ENCODE data around the gene CCR4.
"Not testable (repeated sequence)": the region's sequence is repeated elsewhere in the genome, so short reads cannot be mapped to it uniquely, and the experiment has no call there.

CCR4 gene

DNA sequence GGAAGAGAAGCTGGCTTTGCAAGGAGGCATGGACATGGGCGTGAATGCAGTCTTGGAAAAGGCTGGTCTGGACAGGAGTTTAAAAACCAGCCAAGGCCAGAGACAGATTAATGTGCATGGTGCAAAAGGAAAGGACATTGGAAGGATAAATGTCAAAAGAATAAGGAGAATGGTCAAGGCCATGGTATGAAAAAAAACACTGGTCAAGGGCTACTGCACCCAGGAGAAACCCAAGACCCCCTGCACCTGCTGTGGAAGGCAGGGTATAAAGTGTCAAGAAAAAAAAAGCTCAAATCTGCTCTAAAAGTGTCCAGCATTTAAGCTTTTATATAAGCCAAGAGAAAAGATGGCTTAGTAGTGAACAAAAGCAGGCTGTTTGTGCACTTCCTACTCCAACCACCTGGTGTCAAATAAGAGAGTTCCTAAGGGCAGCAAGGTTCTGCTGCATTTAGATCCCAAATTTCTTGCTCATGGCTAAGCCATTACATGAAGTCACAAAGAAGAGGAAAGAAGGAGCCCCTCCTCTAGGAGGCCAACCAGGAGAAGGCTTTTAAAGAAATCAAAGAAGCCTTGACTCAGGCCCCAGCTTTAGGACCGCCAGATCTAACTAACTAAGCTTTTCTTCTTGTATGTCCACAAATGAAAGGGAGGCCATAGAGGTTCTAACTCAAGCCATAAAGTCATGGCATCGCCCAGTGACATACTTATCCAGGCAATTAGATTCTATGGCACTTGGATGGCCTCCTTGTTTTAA lies 16.9 kb downstream of the CCR4 start:
- no peak overlapping the region for H3K9ac ChIP-seq (ENCODE audit: low read length)
- H3K4me2 ChIP-seq (ENCODE audit: low read length) = no peak overlapping the region
- no peak overlapping the region for H4K5ac ChIP-seq (ENCODE audit: low read length)
- H3K56ac ChIP-seq (ENCODE audit: low read length) = no peak overlapping the region
- H3K4me3 ChIP-seq (ENCODE audit: low read length) = no peak overlapping the region
- no peaks in the 10 kb centered on the region for H3K27me3 ChIP-seq (ENCODE audit: insufficient read depth, low read length, poor library complexity)
- H3K4ac ChIP-seq (ENCODE audit: low read depth, low read length) = no peak overlapping the region
- no peak overlapping the region for H2BK15ac ChIP-seq (replicated peaks; ENCODE audit: low read depth)
- H3K4me1 ChIP-seq (ENCODE audit: control insufficient read depth, low read depth, low read length) = no peaks in the 10 kb centered on the region
- DNase-seq = no peak
- no peaks in the 10 kb centered on the region for H3K36me3 ChIP-seq (ENCODE audit: control insufficient read depth, insufficient read depth, low read length)
- no peak overlapping the region for H3K27ac ChIP-seq (ENCODE audit: low read depth, low read length)
- no peak overlapping the region for H3K18ac ChIP-seq (ENCODE audit: low read length)
- no CpG with 5 or more reads among the region's 3 CpGs for WGBS (ENCODE audit: extremely low coverage, insufficient coverage, low lambda C conversion rate)
- H3K79me1 ChIP-seq (ENCODE audit: low read length) = no peaks in the 10 kb centered on the region
- no peak overlapping the region for H3K23ac ChIP-seq (ENCODE audit: low read length)
- H2BK5ac ChIP-seq (ENCODE audit: low read length) = no peak overlapping the region
- no peak overlapping the region for H2AK5ac ChIP-seq (ENCODE audit: low read length)
- no peak overlapping the region for H4K8ac ChIP-seq (ENCODE audit: low read depth, low read length)
- no peaks in the 10 kb centered on the region for H3K79me2 ChIP-seq (ENCODE audit: control insufficient read depth, insufficient read depth, low read length)
- H2BK120ac ChIP-seq (ENCODE audit: low read depth, low read length) = no peak overlapping the region

DNA sequence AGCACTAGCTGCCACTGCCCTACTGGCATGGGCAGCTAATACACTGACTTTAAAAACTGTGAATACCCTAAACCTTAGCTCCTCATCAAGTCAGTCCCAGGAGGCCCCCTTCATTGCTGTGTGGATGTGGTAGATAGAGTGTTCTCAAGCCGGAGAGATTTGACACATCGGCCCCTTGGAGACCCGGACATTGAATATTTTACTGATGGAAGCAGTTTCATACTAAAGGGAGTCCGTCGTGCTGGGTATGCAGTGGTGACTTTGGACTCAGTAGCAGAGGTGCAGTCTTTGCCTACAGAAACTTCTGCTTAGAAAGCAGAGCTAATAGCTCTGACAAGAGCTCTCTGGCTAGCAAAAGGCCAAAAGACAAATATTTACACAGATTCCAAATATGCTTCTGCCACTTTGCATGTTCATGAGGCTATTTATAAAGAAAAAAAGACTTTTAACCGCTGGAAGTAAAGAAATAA lies 17.5 kb downstream of the CCR4 start:
- H3K79me2 ChIP-seq (ENCODE audit: control insufficient read depth, insufficient read depth, low read length) = no peaks in the 10 kb centered on the region
- no peak overlapping the region for H3K27ac ChIP-seq (ENCODE audit: low read depth, low read length)
- no peak overlapping the region for H2BK120ac ChIP-seq (ENCODE audit: low read depth, low read length)
- no peaks in the 10 kb centered on the region for H3K36me3 ChIP-seq (ENCODE audit: control insufficient read depth, insufficient read depth, low read length)
- no peak for DNase-seq
- no peak overlapping the region for H3K23ac ChIP-seq (ENCODE audit: low read length)
- H3K56ac ChIP-seq (ENCODE audit: low read length) = no peak overlapping the region
- H3K9ac ChIP-seq (ENCODE audit: low read length) = no peak overlapping the region
- no peak overlapping the region for H3K18ac ChIP-seq (ENCODE audit: low read length)
- no peak overlapping the region for H4K5ac ChIP-seq (ENCODE audit: low read length)
- H3K4me2 ChIP-seq (ENCODE audit: low read length) = no peak overlapping the region
- H3K27me3 ChIP-seq (ENCODE audit: insufficient read depth, low read length, poor library complexity) = no peaks in the 10 kb centered on the region
- no peak overlapping the region for H2BK5ac ChIP-seq (ENCODE audit: low read length)
- H3K79me1 ChIP-seq (ENCODE audit: low read length) = no peaks in the 10 kb centered on the region
- H2AK5ac ChIP-seq (ENCODE audit: low read length) = no peak overlapping the region
- no peak overlapping the region for H3K4me3 ChIP-seq (ENCODE audit: low read length)
- H3K4me1 ChIP-seq (ENCODE audit: control insufficient read depth, low read depth, low read length) = no peaks in the 10 kb centered on the region
- H2BK15ac ChIP-seq (replicated peaks; ENCODE audit: low read depth) = no peak overlapping the region
- no CpG with 5 or more reads among the region's 6 CpGs for WGBS (ENCODE audit: extremely low coverage, insufficient coverage, low lambda C conversion rate)
- H4K8ac ChIP-seq (ENCODE audit: low read depth, low read length) = no peak overlapping the region
- H3K4ac ChIP-seq (ENCODE audit: low read depth, low read length) = no peak overlapping the region

- Histone ChIP-seq H3K18ac (ENCODE audit: low read length) (no peak overlapping the region), H4K8ac (ENCODE audit: low read depth, low read length) (no peak overlapping the region), H3K56ac (ENCODE audit: low read length) (no peak overlapping the region), H3K79me1 (ENCODE audit: low read length) (no peaks in the 10 kb centered on the region), H3K4ac (ENCODE audit: low read depth, low read length) (no peak overlapping the region), H3K9ac (ENCODE audit: low read length) (no peak overlapping the region), H3K4me1 (ENCODE audit: control insufficient read depth, low read depth, low read length) (no peaks in the 10 kb centered on the region), H2BK15ac (replicated peaks; ENCODE audit: low read depth) (no peak overlapping the region), H3K4me3 (ENCODE audit: low read length) (no peak overlapping the region), H2BK120ac (ENCODE audit: low read depth, low read length) (no peak overlapping the region), H3K27me3 (ENCODE audit: insufficient read depth, low read length, poor library complexity) (no peaks in the 10 kb centered on the region), H3K27ac (ENCODE audit: low read depth, low read length) (no peak overlapping the region), H3K36me3 (ENCODE audit: control insufficient read depth, insufficient read depth, low read length) (no peaks in the 10 kb centered on the region), H3K23ac (ENCODE audit: low read length) (no peak overlapping the region), H2BK5ac (ENCODE audit: low read length) (no peak overlapping the region), H3K4me2 (ENCODE audit: low read length) (no peak overlapping the region), H4K5ac (ENCODE audit: low read length) (no peak overlapping the region), H3K79me2 (ENCODE audit: control insufficient read depth, insufficient read depth, low read length) (no peaks in the 10 kb centered on the region), H2AK5ac (ENCODE audit: low read length) (no peak overlapping the region)
- WGBS (ENCODE audit: extremely low coverage, insufficient coverage, low lambda C conversion rate) = no CpG with 5 or more reads among the region's 4 CpGs
- no peak for DNase-seq
Observed at GRCh38 chr3:32969656-32970055, 18.2 kb downstream of the CCR4 start.

- H3K79me2 ChIP-seq (ENCODE audit: control insufficient read depth, insufficient read depth, low read length); H3K9ac ChIP-seq (ENCODE audit: low read length); H3K4me3 ChIP-seq (ENCODE audit: low read length); H4K8ac ChIP-seq (ENCODE audit: low read depth, low read length); H2AK5ac ChIP-seq (ENCODE audit: low read length); H3K18ac ChIP-seq (ENCODE audit: low read length); H3K27me3 ChIP-seq (ENCODE audit: insufficient read depth, low read length, poor library complexity); H3K79me1 ChIP-seq (ENCODE audit: low read length); H3K4me2 ChIP-seq (ENCODE audit: low read length); H3K36me3 ChIP-seq (ENCODE audit: control insufficient read depth, insufficient read depth, low read length); H3K56ac ChIP-seq (ENCODE audit: low read length); H3K4ac ChIP-seq (ENCODE audit: low read depth, low read length); H3K4me1 ChIP-seq (ENCODE audit: control insufficient read depth, low read depth, low read length); H2BK15ac ChIP-seq (replicated peaks; ENCODE audit: low read depth); H3K27ac ChIP-seq (ENCODE audit: low read depth, low read length); H2BK5ac ChIP-seq (ENCODE audit: low read length); DNase-seq; H2BK120ac ChIP-seq (ENCODE audit: low read depth, low read length); H4K5ac ChIP-seq (ENCODE audit: low read length); H3K23ac ChIP-seq (ENCODE audit: low read length): not testable (repeated sequence)
- WGBS (ENCODE audit: extremely low coverage, insufficient coverage, low lambda C conversion rate) = no CpG with 5 or more reads among the region's 7 CpGs
Observed at GRCh38 chr3:32971291-32971690, 19.8 kb downstream of the CCR4 start.

- Histone ChIP-seq H3K79me1 (ENCODE audit: low read length) (no peaks in the 10 kb centered on the region), H3K18ac (ENCODE audit: low read length) (no peak overlapping the region), H4K8ac (ENCODE audit: low read depth, low read length) (no peak overlapping the region), H2BK15ac (replicated peaks; ENCODE audit: low read depth) (no peak overlapping the region), H3K36me3 (ENCODE audit: control insufficient read depth, insufficient read depth, low read length) (no peaks in the 10 kb centered on the region), H3K4me1 (ENCODE audit: control insufficient read depth, low read depth, low read length) (no peaks in the 10 kb centered on the region), H3K4ac (ENCODE audit: low read depth, low read length) (no peak overlapping the region), H2AK5ac (ENCODE audit: low read length) (no peak overlapping the region), H3K9ac (ENCODE audit: low read length) (no peak overlapping the region), H3K79me2 (ENCODE audit: control insufficient read depth, insufficient read depth, low read length) (no peaks in the 10 kb centered on the region), H2BK120ac (ENCODE audit: low read depth, low read length) (no peak overlapping the region), H3K23ac (ENCODE audit: low read length) (no peak overlapping the region), H3K56ac (ENCODE audit: low read length) (no peak overlapping the region), H2BK5ac (ENCODE audit: low read length) (no peak overlapping the region), H3K27me3 (ENCODE audit: insufficient read depth, low read length, poor library complexity) (no peaks in the 10 kb centered on the region), H3K4me2 (ENCODE audit: low read length) (no peak overlapping the region), H3K4me3 (ENCODE audit: low read length) (no peak overlapping the region), H4K5ac (ENCODE audit: low read length) (no peak overlapping the region), H3K27ac (ENCODE audit: low read depth, low read length) (no peak overlapping the region)
- no peak for DNase-seq
- WGBS (ENCODE audit: extremely low coverage, insufficient coverage, low lambda C conversion rate) = no CpG with 5 or more reads among the region's 4 CpGs
Observed at GRCh38 chr3:32972482-32973146, 21.2 kb downstream of the CCR4 start.
